Subcutaneous adipose tissue (tissue), 4 donors: ENCODE results near the gene CATSPERZ. TPM values are rescaled to one million over a fixed set of nuclear protein-coding genes. Genes with fewer than 3 reads are reported as not detected.

ENCODE experiments used
- total RNA-seq, 4 donors: library from RNA; depleted of rRNA; stranded (reverse); fragments of >200 nt; gene quantifications; one replicate each; pipeline ENCODE4 v1.1.0, GENCODE V29; 2016
- TF ChIP-seq, protein P1 (sequence below): fragments of 450-650 bp; IDR thresholded peaks from one replicate; pipeline ENCODE4 v1.5.1; 2016; ENCODE audit warnings: low read depth, mild to moderate bottlenecking, control low read depth, antibody characterized with exemption, moderate library complexity

Gene CATSPERZ
- total RNA-seq, 4 donors from 2014 or later, result not detected

DNA sequence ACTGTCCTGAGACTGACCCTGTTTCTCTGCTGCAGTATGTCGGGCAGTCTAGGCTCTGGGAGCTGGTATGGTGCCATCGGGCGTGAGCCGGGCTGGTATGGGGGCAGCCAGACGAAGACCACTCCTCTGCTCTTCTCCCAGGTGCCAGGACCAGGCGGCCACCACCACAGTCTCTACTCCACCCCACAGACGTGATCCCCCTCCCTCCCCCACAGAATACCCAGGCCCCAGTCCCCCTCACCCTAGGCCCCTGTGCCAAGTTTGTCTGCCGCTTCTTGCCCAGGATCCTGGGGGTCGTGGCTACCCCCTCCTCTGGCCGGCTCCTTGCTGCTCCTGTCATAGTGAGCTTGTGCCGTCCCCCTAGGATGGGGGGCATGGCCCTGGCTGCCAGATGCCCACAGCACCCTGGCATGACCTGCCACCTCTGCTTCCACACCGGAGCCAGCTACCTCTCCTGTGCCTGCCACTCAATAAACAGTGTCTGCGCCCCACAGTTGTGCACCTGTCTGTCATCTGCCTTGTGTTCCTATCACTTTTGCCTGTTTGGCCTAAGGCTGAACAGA lies 11.1 kb upstream of the CATSPERZ start:
- TF ChIP-seq, protein P1, sequence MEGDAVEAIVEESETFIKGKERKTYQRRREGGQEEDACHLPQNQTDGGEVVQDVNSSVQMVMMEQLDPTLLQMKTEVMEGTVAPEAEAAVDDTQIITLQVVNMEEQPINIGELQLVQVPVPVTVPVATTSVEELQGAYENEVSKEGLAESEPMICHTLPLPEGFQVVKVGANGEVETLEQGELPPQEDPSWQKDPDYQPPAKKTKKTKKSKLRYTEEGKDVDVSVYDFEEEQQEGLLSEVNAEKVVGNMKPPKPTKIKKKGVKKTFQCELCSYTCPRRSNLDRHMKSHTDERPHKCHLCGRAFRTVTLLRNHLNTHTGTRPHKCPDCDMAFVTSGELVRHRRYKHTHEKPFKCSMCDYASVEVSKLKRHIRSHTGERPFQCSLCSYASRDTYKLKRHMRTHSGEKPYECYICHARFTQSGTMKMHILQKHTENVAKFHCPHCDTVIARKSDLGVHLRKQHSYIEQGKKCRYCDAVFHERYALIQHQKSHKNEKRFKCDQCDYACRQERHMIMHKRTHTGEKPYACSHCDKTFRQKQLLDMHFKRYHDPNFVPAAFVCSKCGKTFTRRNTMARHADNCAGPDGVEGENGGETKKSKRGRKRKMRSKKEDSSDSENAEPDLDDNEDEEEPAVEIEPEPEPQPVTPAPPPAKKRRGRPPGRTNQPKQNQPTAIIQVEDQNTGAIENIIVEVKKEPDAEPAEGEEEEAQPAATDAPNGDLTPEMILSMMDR, result no peak

- TF ChIP-seq, protein P1, result no peak
Observed at GRCh38 chr11:64290352-64291261, 9.6 kb upstream of the CATSPERZ start.

DNA sequence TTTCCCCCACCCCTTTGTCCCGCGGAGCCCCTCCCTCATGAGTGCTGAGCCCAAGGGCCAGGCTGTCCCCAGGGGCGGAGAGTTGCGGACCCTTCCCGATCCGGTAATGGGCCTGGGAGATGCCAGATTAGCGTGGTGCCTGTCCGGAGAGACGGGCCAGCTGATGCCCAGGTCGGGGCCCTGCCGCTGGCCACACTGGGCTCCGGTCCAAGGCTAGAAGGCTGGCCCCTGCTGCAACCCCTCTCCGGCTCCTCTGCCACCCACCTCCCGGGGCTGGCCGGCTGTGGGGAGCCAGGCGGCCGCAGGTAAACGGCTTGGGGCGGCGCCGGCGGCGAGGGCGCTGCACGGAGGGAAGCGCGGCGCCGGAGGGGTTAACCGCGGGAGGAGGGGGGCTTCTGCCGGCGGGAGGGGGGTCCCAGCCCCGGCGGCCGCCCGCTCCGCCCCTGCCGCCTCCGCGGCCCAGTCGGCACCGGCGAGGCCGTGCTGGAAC lies 8.9 kb upstream of the CATSPERZ start, which contains the start of gene KCNK4:
TSS of gene KCNK4 (plus strand) at position 41 of the 490 bp plus-strand sequence. CDS start 1,717 bp downstream, outside the sequence.
- TF ChIP-seq, protein P1, result no peak

GRCh38 chr11:64291752-64292459 lies 8.3 kb upstream of the CATSPERZ start:
- TF ChIP-seq, protein P1, result no peak

DNA sequence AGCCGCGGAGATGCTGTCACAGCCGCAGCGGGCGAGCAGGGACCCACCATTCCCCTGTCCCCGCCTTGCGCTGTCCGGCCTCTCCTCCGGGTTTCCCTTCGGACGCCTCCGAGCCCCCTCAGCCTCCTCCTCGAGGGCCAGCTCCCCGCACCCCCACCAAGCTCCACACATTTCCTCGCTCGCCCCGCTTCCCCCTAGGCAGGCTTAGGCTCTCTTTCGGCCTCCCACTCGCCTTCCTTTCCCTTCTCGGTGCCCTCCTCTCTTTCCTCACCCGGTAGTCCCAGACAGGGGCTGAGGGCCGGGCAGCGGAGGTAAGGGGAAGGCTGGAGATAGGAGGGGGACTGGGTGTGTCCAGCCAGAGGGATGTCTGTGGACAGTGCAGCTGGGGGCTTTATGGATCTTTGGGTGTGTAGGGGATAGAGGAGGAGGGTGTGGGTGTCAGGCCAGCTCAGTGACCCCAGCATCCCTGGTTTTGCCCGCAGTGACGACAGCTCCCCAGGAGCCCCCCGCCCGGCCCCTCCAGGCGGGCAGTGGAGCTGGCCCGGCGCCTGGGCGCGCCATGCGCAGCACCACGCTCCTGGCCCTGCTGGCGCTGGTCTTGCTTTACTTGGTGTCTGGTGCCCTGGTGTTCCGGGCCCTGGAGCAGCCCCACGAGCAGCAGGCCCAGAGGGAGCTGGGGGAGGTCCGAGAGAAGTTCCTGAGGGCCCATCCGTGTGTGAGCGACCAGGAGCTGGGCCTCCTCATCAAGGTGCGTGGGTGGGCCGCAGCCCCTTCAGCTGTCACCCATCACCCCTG lies 7.5 kb upstream of the CATSPERZ start:
- TF ChIP-seq, protein P1, result no peak

DNA sequence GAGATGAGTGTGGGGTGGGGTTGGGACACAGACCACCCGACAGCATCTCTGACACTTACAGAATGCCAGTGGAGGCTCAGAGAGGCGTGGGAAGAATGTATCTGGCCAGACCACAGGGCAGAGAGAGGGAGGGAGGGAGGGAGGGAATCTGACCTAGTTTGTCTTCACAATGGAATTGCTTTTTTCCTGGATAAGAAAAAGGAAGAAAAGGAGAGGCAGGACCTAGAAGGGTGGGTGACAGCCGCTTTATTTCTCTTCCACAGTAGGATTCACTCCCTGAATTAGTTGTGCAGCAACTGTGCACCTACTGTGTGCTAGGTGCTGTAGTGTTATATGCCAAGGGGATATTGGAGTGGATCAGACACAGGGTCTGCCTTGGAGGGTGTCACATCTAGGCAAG lies 5.4 kb upstream of the CATSPERZ start:
- TF ChIP-seq, protein P1, result no peak
